ENCODE data around the gene COL3A1. TPM values are rescaled to one million over a fixed set of nuclear protein-coding genes. Genes with fewer than 3 reads are reported as not detected.

Gene COL3A1
- total and polyA plus RNA-seq, 2 donors (not counting 3 experiments of a cell fraction or from before 2014, with no cell fraction given), result 2.3 to 8.7 TPM

DNA sequence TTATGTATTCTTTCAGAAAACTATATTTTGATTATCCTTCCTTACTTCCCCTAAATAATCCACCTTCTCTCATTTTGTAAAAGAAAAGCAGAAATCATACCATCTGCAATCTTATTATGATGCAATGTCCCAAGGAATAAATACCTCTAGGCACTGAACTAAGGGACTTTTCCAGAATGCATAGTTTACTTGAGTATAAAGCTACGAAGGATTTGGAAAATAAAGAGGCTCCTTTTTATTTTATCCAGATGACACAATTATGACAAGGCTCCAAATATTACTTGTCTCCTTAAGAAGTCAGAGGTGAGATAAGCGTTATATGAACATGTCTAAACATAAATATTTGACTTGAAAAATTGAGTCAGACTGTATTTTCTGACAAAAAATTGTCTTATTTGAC is 72.1 kb downstream of the COL3A1 start:
- H3K27me3 ChIP-seq (ENCODE audit: control insufficient read depth in 2 of 2, insufficient read depth in 2 of 2, low read length in 2 of 2), result no peaks in the 10 kb centered on the region
- H4K20me1 ChIP-seq (replicated peaks; ENCODE audit: control insufficient read depth, extremely low read depth, insufficient read depth, low read length), result no peaks in the 10 kb centered on the region
- H3K4me2 ChIP-seq (ENCODE audit: insufficient read depth, low read length), result no peak overlapping the region
- peaks cover 2 to 24% of the 10 kb centered on the region in 2 experiments for H3K36me3 ChIP-seq (ENCODE audit: control insufficient read depth in 2 of 2, extremely low read depth in 1 of 2, insufficient read depth in 2 of 2, low read length in 2 of 2)
- no peaks in the 10 kb centered on the region for H3K4me1 ChIP-seq (ENCODE audit: control insufficient read depth, extremely low read depth, insufficient read depth, low read length)
- H3K9ac ChIP-seq (replicated peaks; ENCODE audit: extremely low read depth, insufficient read depth, low read length), result no peak overlapping the region
- no peak for TF ChIP-seq FOS (IDR thresholded peaks at IDR 0.05; ENCODE audit: borderline replicate concordance, insufficient read depth, low read length)
- TF ChIP-seq, protein P1, sequence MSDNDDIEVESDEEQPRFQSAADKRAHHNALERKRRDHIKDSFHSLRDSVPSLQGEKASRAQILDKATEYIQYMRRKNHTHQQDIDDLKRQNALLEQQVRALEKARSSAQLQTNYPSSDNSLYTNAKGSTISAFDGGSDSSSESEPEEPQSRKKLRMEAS (IDR thresholded peaks at IDR 0.05; ENCODE audit: insufficient read depth, insufficient read length), result no peak
- no peak for TF ChIP-seq JUN (IDR thresholded peaks at IDR 0.05; ENCODE audit: borderline replicate concordance, insufficient read depth, insufficient read length, low read depth)
- TF ChIP-seq MYC (IDR thresholded peaks at IDR 0.05; ENCODE audit: low read depth, low read length), result no peak
- TF ChIP-seq POLR2AphosphoS5 (IDR thresholded peaks at IDR 0.05; ENCODE audit: insufficient read depth, low read depth, low read length), result no peak
- TF ChIP-seq EZH2 (IDR thresholded peaks at IDR 0.05; ENCODE audit: borderline replicate concordance, low read depth, low read length, severe bottlenecking), result no peak
- no peak for TF ChIP-seq GATA2 (IDR thresholded peaks at IDR 0.05; ENCODE audit: insufficient read depth, insufficient read length, low read depth, low read length)
- no peak for TF ChIP-seq POLR2A (IDR thresholded peaks at IDR 0.05; ENCODE audit: low read depth, low read length)
- TF ChIP-seq, protein P2, sequence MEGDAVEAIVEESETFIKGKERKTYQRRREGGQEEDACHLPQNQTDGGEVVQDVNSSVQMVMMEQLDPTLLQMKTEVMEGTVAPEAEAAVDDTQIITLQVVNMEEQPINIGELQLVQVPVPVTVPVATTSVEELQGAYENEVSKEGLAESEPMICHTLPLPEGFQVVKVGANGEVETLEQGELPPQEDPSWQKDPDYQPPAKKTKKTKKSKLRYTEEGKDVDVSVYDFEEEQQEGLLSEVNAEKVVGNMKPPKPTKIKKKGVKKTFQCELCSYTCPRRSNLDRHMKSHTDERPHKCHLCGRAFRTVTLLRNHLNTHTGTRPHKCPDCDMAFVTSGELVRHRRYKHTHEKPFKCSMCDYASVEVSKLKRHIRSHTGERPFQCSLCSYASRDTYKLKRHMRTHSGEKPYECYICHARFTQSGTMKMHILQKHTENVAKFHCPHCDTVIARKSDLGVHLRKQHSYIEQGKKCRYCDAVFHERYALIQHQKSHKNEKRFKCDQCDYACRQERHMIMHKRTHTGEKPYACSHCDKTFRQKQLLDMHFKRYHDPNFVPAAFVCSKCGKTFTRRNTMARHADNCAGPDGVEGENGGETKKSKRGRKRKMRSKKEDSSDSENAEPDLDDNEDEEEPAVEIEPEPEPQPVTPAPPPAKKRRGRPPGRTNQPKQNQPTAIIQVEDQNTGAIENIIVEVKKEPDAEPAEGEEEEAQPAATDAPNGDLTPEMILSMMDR (IDR thresholded peaks at IDR 0.05; ENCODE audit: extremely low read depth in 1 of 2, insufficient read depth in 1 of 2, low read depth in 1 of 2, low read length in 2 of 2), result no peak
- no peaks in the 10 kb centered on the region for H3K79me2 ChIP-seq (ENCODE audit: control insufficient read depth, insufficient read depth, low read length)
- intact Hi-C loops (cut with micrococcal nuclease), result no loop called here
- CTCF ChIA-PET, result no interaction called here
- DNase-seq (ENCODE audit: low read depth, low spot score) (no peak), FAIRE-seq (no peak)
- H2AFZ ChIP-seq (ENCODE audit: low read depth, low read length), result no peak overlapping the region
- H3K27ac ChIP-seq (ENCODE audit: insufficient read depth, low read depth, low read length), result no peak overlapping the region
- H3K9me1 ChIP-seq (replicated peaks; ENCODE audit: control insufficient read depth, extremely low read depth, insufficient read depth, low read length), result no peaks in the 10 kb centered on the region
- BruUV-seq (replicated peaks), result no TSS peak
- dilution Hi-C loops (cut with MboI; ENCODE audit: extremely low pct_ligation_motif_present, low sequenced_read_pairs), result no loop called here
- no peaks in the 10 kb centered on the region for H3K9me3 ChIP-seq (replicated peaks; ENCODE audit: control insufficient read depth, insufficient read depth, low read length)
- POLR2A ChIA-PET, result no interaction called here
- H3K4me3 ChIP-seq (replicated peaks in 1 of 3; ENCODE audit: insufficient read depth in 1 of 3, low read depth in 1 of 3, low read length in 3 of 3), result no peak overlapping the region

All from endothelial cell of umbilical vein (primary cell).